ENCODE data around the gene FEM1A. TPM values are rescaled to one million over a fixed set of nuclear protein-coding genes. Genes with fewer than 3 reads are reported as not detected.
"Not testable (repeated sequence)": the region's sequence is repeated elsewhere in the genome, so short reads cannot be mapped to it uniquely, and the experiment has no call there.

The FEM1A gene
- total RNA-seq, 1 experiment from 2014 or later = 20.1 TPM

DNA sequence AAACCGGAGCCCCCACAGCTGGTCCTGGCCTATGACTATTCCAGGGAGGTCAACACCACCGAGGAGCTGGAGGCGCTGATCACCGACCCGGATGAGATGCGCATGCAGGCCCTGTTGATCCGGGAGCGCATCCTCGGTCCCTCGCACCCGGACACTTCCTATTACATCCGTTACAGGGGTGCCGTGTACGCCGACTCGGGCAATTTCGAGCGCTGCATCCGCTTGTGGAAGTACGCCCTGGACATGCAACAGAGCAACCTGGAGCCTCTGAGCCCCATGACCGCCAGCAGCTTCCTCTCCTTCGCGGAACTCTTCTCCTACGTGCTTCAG is 1.3 kb downstream of the FEM1A start:
- not testable (repeated sequence) for H3K9me3 ChIP-seq (replicated peaks); H3K27ac ChIP-seq; DNase-seq; H3K27me3 ChIP-seq; H3K4me1 ChIP-seq
- Histone ChIP-seq H3K36me3 (peaks cover 14% of the 10 kb centered on the region), H3K4me3 (peak overlapping the region; percentile 98; the same call in 1 of the 2 replicates)

DNA sequence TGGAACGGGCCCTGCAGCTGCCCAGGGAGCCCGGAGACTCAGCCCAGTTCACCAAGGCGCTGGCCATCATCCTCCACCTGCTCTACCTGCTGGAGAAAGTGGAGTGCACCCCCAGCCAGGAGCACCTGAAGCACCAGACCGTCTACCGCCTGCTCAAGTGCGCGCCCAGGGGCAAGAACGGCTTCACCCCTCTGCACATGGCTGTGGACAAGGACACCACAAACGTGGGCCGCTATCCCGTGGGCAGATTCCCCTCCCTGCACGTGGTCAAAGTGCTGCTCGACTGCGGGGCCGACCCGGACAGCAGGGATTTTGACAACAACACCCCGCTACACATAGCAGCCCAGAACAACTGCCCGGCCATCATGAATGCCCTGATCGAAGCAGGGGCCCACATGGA is 1.7 kb downstream of the FEM1A start:
- H3K9me3 ChIP-seq (replicated peaks); DNase-seq; H3K4me3 ChIP-seq; H3K27ac ChIP-seq; H3K27me3 ChIP-seq; H3K4me1 ChIP-seq: not testable (repeated sequence)
- H3K36me3 ChIP-seq = peaks cover 14% of the 10 kb centered on the region

DNA sequence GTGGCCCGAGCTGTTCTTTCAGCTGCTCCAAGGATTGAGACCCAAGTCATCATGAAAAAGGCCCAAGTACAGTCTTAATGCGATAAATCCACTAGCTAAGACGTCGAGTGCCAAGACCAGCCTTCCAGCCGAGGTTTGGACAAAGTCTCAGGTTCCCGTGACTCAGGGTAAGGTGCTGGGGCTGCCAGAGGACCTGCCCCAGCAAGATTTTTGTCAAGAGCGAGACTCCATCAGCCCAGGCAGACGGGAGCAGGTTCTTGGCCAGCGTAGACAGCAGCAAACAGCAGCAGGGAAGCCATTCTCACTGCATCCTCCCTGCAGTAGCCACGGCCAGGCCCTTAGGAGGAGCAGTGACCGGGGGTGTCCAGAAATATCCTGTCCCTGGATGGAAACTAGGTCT is 3.4 kb downstream of the FEM1A start:
- Histone ChIP-seq H3K27me3 (no peaks in the 10 kb centered on the region), H3K4me1 (no peaks in the 10 kb centered on the region; the same call in 1 of the 2 replicates), H3K4me3 (no peak overlapping the region), H3K27ac (no peak overlapping the region), H3K36me3 (peaks cover 16% of the 10 kb centered on the region), H3K9me3 (replicated peaks) (no peaks in the 10 kb centered on the region)
- no peak for DNase-seq

DNA sequence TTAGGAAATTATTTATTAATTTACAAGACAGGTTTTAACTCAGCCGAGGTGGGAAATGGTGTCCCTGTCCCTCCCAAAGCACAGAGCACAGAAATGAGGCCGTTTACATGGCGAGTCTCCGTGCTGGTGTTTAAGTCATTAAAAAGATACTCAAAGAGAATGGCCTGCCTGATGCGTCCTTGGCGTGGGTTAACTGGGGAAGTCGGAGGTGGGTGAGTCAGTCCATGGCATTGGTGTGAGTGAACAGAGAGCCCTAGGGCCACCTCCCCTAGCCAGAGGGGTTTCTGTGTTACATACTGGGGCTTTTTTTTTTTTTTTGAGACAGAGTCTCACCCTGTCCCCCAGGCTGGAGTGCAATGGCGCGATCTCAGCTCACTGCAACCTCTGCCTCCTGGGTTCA is 3.9 kb downstream of the FEM1A start:
- Histone ChIP-seq H3K36me3 (peaks cover 16% of the 10 kb centered on the region), H3K9me3 (replicated peaks) (no peaks in the 10 kb centered on the region), H3K27me3 (no peaks in the 10 kb centered on the region), H3K4me1 (no peaks in the 10 kb centered on the region), H3K27ac (no peak overlapping the region), H3K4me3 (no peak overlapping the region)
- DNase-seq = no peak

DNA sequence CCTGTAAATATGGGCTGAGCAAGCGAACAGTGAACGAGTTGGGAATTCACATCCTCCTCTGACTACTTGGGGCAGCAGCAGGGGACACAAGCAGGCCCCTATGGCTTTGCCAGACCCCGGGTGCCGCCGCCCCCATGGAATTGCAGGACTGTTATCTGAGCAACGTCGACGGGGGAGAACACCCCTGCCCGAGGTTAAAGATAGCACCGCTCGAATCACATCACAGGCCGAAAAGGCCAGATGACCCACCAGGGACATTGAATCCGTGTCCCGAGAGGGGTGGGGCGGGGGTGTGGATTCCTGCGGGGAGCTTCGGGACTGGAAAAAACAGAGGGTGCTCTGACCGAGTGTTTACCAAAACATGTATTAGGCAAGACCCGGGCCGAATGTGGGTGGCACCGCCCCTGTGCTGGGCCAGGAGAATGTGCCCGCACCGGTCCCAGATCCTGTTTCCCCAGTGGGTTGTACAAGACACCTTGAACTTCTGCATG is 9.1 kb downstream of the FEM1A start:
- DNase-seq = no peak
- Histone ChIP-seq H3K4me1 (no peaks in the 10 kb centered on the region), H3K36me3 (peaks cover 11% of the 10 kb centered on the region), H3K27ac (no peak overlapping the region), H3K9me3 (replicated peaks) (no peaks in the 10 kb centered on the region), H3K27me3 (no peaks in the 10 kb centered on the region), H3K4me3 (no peak overlapping the region)

DNA sequence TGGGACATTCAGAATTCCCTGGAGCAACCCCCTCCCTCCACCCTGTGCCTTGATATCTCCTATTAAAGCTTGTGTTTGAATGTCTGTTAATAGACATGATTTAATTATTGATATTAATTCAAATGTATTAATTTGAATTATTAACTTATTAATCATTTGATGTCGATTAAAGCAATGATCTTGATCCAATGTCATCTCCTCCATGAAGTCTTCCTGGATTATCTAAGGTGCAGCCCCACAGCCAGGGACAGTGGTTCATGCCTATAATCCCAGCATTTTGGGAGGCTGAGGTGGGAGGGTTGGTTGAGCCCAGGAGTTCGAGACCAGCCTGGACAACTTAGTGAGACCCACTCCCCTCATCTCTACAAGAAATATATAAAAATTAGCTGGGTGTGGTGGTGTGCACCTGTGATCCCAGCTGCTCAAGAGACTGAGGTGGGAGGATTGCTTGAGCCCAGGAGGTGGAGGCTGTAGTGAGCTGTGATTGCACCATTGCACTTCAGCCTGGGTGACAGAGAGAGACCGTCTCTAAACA is 9.6 kb downstream of the FEM1A start:
- DNase-seq = no peak
- no peak overlapping the region for H3K4me3 ChIP-seq
- H3K9me3 ChIP-seq (replicated peaks) = no peaks in the 10 kb centered on the region
- no peak overlapping the region for H3K27ac ChIP-seq
- peaks cover 10% of the 10 kb centered on the region for H3K36me3 ChIP-seq
- H3K4me1 ChIP-seq = no peaks in the 10 kb centered on the region
- H3K27me3 ChIP-seq = no peaks in the 10 kb centered on the region

DNA sequence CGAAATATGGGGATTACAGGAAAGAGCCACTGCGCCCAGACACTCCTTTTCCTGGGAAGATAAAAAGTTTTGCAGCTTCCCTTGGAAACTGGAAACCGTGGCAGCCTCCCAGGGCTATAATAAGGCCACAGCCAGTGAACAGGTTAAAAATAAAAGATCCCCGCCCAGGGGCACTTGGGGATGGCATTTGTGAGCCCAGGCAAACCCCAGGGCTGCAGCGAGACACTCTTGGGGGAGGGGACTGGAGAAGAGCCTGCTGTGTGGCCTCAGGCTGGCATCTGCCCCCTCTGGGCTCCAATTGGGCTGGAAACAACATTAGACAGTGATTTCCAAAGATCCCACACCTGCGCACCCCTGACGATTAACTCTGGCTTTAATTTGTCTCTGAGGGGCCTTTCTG is 11.2 kb downstream of the FEM1A start:
- no peak overlapping the region for H3K27ac ChIP-seq
- H3K4me1 ChIP-seq = no peaks in the 10 kb centered on the region
- H3K36me3 ChIP-seq = peaks cover 2% of the 10 kb centered on the region; the same call in 1 of the 2 replicates
- no peak for DNase-seq
- H3K9me3 ChIP-seq (replicated peaks) = no peaks in the 10 kb centered on the region
- no peaks in the 10 kb centered on the region for H3K27me3 ChIP-seq
- no peak overlapping the region for H3K4me3 ChIP-seq

DNA sequence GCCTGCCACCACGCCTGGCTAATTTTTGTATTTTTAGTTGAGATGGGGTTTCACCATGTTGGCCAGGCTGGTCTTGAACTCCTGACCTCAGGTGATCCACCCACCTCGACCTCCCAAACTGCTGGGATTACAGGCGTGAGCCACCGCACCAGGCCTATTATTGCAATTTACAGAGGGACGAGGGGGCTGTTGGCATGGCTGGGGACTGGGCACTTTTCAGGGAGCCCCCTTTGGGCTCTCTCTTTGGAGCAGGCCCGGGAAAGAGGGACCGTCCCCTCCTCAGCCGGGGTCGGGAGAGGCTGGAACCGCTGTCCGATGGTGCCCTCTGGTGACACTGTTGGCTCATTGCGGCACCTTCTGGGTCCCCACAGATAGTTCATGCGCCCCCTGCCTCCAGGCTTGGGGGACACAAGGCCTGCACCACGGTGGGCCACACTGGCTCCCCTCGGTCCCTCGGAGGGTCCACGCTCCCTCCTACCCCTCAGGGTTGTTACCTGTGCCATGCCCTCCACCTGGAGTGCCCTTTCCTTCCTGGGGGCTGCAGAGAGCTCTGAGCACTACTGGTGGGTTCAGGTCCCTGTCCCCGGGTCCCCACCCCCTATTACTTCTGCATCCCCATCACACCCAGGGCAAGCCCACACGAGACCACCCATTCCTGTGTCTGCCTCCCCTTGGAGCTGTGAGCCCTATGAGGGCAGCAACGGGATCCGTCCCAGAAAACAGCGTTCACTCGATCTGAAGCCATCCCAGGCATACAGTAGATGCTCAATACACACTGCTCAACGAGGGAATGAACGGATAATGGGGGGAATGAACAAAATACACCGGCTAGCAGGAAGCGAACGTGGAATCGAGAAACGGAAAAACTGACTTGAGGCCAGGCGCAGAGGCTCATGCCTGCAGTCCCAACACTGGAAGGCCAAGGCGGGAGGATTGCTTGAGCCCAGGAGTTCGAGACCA is 12.5 kb downstream of the FEM1A start:
- no peaks in the 10 kb centered on the region for H3K9me3 ChIP-seq (replicated peaks)
- H3K4me3 ChIP-seq = no peak overlapping the region
- no peaks in the 10 kb centered on the region for H3K4me1 ChIP-seq
- H3K27ac ChIP-seq = no peak overlapping the region
- H3K36me3 ChIP-seq = no peaks in the 10 kb centered on the region
- peak; percentile 77 to 89 for DNase-seq
- no peaks in the 10 kb centered on the region for H3K27me3 ChIP-seq

DNA sequence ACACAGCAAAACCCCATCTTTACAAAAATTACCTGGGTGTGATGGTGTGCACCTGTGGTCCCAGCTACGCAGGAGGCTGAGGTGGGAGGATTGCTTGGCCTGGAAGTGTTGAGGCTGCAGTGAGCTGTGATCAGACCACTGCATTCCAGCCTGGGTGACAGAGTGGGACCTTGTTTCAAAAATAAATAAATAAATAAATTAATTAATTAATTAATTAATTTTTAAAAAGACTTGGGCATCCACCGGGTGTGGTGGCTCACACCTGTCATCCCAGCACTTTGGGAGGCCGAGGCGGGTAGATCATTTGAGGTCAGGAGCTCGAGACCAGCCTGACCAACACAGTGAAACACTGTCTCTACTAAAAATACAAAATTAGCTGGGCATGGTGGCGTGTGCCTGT is 13.6 kb downstream of the FEM1A start:
- not testable (repeated sequence) for H3K27me3 ChIP-seq; H3K9me3 ChIP-seq (replicated peaks); H3K4me1 ChIP-seq; H3K36me3 ChIP-seq; DNase-seq; H3K4me3 ChIP-seq; H3K27ac ChIP-seq

DNA sequence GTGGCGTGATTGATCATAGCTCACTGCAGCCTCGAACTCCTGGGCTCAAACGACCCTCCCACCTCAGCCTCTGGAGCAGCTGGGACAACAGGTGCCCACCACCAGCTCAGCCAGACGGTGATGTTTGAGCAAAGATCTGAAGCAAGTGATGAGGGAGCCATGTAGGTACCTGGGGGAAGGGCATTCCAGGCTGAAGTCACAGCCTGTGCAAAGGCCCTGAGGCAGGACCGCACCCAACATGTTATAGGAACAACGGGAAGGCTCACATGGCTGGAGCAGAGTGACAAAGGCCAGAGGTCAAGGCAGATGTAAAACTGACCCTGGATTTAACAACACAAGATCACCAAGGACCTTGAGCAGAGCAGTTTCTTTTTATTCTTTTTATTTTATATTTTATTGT is 14.8 kb downstream of the FEM1A start:
- no peak overlapping the region for H3K27ac ChIP-seq
- no peaks in the 10 kb centered on the region for H3K36me3 ChIP-seq
- no peak overlapping the region for H3K4me3 ChIP-seq
- H3K4me1 ChIP-seq = no peaks in the 10 kb centered on the region
- H3K27me3 ChIP-seq = no peaks in the 10 kb centered on the region
- H3K9me3 ChIP-seq (replicated peaks) = no peaks in the 10 kb centered on the region
- DNase-seq = no peak

DNA sequence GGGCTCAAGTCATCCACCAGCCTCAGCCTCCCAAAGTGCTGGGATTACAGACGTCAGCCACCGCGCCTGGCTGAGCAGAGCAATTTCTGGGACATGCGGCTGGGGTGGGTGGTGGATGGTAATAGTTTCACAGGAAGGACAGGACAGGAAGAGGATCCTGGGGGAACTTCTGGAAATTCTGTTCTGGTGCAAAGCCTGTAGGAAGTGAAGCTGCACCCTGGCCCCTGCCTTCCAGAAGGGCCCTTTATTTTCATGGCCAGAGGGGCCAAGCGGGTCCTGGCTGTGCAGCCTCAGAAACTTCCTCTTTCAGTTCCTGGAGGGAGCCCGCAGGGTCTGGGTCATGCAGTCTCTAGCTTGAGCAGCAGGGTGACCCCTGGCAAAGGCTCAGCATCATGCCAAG is 15.7 kb downstream of the FEM1A start:
- H3K27ac ChIP-seq = no peak overlapping the region
- DNase-seq = no peak

DNA sequence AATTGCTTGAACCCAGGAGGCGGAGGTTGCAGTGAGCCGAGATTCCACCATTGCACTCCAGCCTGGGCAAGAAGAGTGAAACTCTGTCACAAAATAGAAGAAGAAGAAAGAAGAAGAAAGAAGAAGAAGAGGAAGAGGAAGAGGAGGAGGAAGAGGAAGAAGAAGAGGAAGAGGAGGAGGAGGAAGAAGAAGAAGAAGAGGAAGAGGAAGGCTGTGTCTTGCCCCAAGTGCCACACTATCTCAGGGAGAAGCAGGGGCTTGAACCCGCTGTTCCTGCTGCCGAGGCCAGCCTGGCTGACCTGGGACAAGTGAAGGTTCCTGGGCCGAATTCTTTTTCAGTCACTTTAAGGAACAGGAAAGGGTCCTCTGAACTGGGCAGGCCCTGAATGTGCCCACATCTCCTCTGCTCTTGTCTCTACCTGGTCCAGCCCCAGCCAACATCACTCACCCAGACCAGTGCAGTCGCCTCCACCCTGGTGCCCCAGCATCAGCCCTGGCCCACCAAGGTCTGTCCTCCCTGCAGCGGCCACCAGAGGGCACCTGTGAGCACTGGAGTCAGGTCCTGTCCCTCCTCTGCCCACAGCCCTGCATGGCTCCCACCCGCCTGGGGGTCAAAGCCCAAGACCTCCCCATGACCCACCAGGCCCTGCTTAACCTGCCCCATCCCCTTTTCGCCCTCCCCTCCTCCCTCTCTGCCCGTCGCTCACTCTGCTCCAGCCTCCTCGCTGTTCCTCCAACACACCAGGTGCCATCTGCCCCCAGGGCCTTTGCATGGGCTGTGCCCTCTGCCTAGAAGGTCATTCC is 20.0 kb downstream of the FEM1A start:
- Histone ChIP-seq H3K27me3 (no peaks in the 10 kb centered on the region), H3K9me3 (replicated peaks) (no peaks in the 10 kb centered on the region; the same call in 1 of the 2 replicates), H3K4me1 (0 out of 2 replicates have a peak, but pooled peaks cover 3% of the 10 kb centered on the region), H3K36me3 (peaks cover 2% of the 10 kb centered on the region; the same call in 1 of the 2 replicates), H3K4me3 (no peak overlapping the region), H3K27ac (no peak overlapping the region)
- peak; percentile 84 to 87 for DNase-seq

More for the DNA sequence above, 15.7 kb downstream of the FEM1A start:
- H3K9me3 ChIP-seq (replicated peaks) = no peaks in the 10 kb centered on the region
- H3K27me3 ChIP-seq = no peaks in the 10 kb centered on the region
- H3K36me3 ChIP-seq = no peaks in the 10 kb centered on the region
- H3K4me1 ChIP-seq = no peaks in the 10 kb centered on the region
- H3K4me3 ChIP-seq = no peak overlapping the region

DNA sequence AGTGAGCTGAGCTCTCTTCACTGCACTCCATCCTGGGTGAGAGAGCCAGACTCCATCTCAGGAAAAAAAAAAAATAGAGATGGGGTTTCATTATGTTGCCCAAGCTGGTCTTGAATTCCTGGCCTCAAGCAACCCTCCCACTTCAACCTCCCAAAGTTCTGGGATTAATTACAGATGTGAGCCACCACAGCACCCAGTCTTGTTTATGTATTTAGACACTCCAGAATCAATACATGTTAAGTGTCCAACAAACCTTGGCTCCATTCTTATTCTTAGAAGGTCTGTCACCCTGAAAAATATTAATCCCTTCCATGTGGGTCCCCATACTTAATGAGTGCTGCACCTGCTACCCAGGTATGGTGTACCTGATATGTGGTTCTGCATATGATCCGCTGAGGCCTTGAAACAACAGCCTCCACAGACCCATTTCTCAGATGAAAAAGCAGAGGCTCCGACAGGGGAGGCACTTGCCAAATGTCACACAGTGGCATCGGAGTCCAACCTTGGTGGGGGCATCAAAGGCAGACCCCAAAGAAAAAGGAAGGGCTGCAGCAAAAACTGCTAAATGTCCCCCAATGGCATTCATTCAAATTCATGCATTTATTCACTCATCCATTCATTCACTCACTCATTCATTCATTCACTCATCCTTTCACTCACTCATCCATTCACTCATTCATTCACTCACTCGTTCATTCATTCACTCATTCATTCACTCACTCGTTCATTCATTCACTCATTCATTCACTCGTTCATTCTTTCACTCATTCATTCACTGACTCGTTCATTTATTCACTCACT is 23.3 kb downstream of the FEM1A start:
- no peak for DNase-seq

More for the DNA sequence above, 23.3 kb downstream of the FEM1A start:
- no peak overlapping the region for H3K27ac ChIP-seq
- H3K4me3 ChIP-seq = no peak overlapping the region
- no peaks in the 10 kb centered on the region; the same call in 1 of the 2 replicates for H3K9me3 ChIP-seq (replicated peaks)
- 0 out of 2 replicates have a peak, but pooled peaks cover 3% of the 10 kb centered on the region for H3K4me1 ChIP-seq
- H3K36me3 ChIP-seq = peaks cover 4% of the 10 kb centered on the region; the same call in 1 of the 2 replicates
- H3K27me3 ChIP-seq = no peaks in the 10 kb centered on the region
